ENCODE data around the gene GAGE13. TPM values are rescaled to one million over a fixed set of nuclear protein-coding genes. Genes with fewer than 3 reads are reported as not detected.
"Not testable (repeated sequence)": the region's sequence is repeated elsewhere in the genome, so short reads cannot be mapped to it uniquely, and the experiment has no call there.

Gene GAGE13, protein sequence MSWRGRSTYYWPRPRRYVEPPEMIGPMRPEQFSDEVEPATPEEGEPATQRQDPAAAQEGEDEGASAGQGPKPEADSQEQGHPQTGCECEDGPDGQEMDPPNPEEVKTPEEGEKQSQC
- polyA plus RNA-seq = not detected

DNA sequence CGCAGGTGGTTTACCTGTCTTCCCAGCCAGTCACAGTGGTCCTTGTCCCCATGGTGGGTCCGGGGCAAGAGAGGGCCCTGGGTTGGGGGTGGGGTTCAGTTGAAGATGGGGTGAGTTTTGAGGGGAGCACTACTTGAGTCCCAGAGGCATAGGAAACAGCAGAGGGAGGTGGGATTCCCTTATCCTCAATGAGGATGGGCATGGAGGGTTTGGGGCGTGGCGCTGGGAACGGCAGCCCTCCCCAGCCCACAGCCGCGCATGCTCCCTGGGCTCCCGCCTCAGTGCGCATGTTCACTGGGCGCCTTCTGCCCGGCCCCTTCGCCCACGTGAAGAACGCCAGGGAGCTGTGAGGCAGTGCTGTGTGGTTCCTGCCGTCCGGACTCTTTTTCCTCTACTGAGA is at the start of gene GAGE13:
Gene GAGE13, plus strand, starts transcription at position 301 of the 400 bp plus-strand sequence. CDS start 1,156 bp downstream, outside the sequence.
- H3K27ac ChIP-seq (ENCODE audit: low read depth, low read length) = not testable (repeated sequence)

DNA sequence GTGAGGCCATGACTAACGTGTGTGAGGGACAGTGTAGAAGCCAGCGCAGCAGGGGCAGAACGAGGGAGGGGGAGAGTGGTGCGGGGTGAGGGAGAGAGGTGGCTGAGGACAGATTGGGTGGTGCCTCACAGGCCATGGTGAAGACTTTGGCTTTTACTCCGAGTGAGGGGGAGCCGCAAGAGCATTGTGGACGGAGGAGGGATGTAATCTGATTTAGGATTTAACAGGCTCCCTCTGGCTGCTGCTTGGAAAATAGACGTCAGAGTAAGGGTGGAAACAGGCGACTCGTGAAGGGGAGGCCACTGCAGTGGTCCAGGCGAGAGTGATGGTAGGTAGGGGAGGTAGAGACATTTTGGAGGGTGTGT is 48.8 kb upstream of the GAGE13 start:
- 33 to 49% (median 47%) methylated on average over 7 to 11 of the region's 11 CpGs for WGBS, 3 donors

More for the DNA sequence above, at the start of gene GAGE13:
- no CpG with 5 or more reads among the region's 16 CpGs for WGBS, 3 donors

DNA sequence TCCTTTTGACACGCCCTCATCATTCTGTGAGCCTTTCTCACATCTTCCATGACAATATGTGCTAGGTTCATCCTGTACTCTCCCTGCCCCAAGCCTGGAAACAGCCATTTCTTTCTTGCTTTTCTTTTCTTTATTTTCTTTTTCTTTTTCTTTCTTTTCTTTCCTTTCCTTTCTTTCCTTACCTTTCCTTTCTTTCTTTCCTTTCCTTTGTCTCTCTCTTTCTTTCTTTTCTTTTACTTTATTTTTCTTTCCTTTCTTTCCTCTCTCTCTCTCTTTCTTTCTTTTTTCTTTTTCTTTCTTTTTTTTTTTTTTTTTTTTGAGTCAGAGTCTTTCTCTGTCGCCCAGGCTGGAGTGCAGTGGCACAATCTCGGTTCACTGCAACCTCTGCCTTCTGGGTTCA is 47.2 kb upstream of the GAGE13 start:
- no peak overlapping the region for H3K27ac ChIP-seq (ENCODE audit: low read depth, low read length)
- WGBS, 3 donors = 84 to 98% (median 97%) methylated on average over 3 of the region's 3 CpGs

More for the DNA sequence above, 48.8 kb upstream of the GAGE13 start:
- H3K27ac ChIP-seq (ENCODE audit: low read depth, low read length) = no peak overlapping the region

DNA sequence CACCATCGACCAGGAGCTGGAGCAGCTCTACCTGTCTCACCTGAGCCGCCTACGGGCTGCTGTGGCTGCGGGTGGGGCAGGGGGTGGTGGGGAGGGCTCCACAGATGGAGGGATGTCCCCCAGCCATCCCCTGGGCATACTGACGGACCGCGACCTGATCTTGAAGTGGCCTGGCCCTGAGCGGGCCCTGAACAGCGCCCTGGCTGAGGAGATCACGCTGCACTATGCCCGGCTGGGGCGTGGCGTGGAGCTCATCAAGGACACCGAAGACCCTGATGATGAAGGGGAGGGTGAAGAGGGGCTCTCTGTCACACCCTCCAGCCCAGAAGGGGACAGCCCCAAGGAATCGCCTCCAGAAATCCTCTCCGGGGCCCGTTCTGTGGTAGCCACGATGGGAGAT is 45.2 kb upstream of the GAGE13 start:
- H3K27ac ChIP-seq (ENCODE audit: low read depth, low read length) = no peak overlapping the region
- 89 to 98% (median 97%) methylated on average over 12 to 18 of the region's 18 CpGs for WGBS, 3 donors

DNA sequence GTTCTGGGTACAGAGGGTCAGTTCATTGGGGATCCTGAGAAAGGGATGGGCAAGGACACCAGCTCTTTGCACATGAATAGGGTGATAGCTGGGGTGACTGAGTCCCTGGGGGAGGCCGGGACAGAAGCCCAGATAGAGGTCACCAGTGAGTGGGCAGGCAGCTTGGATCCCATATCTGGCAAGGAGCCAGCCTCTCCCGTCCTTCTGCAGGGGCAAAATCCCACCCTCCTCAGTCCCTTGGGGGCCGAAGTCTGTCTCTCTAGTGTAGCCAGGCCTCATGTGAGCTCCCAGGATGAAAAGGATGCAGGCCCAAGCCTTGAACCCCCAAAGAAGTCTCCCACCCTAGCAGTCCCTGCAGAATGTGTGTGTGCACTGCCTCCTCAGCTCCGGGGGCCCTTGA is 44.8 kb upstream of the GAGE13 start:
- 64 to 79% (median 74%) methylated on average over 4 of the region's 4 CpGs for WGBS, 3 donors
- H3K27ac ChIP-seq (ENCODE audit: low read depth, low read length) = no peak overlapping the region

DNA sequence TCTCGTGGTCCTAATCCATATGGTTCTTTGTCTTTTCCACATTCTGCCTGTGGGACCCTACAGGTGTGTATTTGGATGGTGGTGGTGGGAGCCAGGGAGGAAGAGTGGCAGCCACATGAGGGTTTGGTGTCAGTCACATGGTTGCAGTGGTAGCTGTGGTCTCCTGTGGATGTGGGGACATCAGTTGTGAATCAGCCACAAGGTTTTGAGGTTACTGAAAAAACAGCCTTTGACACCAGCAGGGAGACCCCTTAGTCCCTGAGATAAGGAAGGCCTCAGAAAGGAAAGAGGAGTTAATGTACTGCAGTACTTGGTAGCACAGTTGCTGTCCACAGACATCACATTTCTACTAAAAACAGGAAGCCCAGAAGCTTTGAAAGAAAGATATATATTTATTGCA is 43.7 kb upstream of the GAGE13 start:
- no peak overlapping the region for H3K27ac ChIP-seq (ENCODE audit: low read depth, low read length)
- WGBS, 3 donors = 64 to 83% (median 78%) methylated on average over 1 of the region's 1 CpG

DNA sequence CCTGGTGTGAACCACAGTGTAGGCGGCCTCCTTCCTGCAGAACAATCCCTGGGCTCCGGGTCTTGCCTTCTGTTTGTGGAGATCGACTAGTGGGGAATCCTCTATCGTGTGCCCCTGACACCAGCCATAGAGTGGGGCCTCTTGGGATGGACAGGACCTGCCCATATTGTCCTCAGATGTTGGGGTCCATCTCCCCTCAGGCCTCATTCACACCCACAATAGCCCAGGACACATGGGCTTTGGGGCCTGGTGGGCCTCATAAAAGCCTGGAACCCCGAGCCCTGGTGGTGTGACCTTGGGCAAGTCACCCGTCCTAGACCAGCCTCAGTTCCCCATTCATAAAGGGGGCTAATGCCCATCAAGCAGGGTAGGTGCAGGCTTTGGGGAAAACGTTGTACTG is 41.2 kb upstream of the GAGE13 start:
- no peak overlapping the region for H3K27ac ChIP-seq (ENCODE audit: low read depth, low read length)
- WGBS, 3 donors = 59 to 72% (median 60%) methylated on average over 4 to 7 of the region's 7 CpGs

DNA sequence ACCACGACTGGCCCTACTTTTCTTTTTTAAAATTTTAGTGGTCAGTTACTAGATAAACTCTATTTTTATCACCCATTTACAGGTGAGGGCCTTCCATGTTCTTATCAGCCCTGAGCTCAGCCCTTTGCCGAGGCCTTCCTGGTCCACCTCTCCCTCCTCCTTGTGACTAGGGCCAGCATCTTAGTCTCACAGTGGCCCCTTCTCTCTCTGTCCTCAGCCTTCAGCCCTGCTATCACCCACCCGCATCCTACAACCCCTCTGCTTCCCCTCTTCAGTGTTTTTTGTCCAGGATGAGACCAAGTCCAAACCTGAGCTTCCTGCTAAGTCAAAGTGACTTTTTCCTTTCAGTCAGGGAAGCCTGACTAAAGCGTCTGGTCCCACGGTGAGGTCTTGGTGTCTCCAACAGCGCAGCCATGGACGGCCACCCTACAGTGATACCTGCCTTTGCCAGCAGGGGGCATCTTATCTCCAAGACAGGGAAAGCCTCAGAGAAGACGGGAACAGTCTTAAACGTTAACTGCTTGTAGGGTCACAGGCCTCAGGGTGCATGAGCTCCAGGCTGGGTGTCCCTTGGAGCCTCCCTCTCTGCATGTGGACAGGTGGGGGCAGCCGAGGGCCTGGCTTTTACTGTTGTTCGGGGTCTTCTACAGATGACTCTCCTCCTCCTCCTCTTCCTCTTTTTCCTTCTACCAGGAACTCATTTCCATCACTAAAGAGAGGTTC is 39.6 kb upstream of the GAGE13 start:
- WGBS, 3 donors = 18 to 31% (median 20%) methylated on average over 10 to 11 of the region's 11 CpGs
- H3K27ac ChIP-seq (ENCODE audit: low read depth, low read length) = no peak overlapping the region

DNA sequence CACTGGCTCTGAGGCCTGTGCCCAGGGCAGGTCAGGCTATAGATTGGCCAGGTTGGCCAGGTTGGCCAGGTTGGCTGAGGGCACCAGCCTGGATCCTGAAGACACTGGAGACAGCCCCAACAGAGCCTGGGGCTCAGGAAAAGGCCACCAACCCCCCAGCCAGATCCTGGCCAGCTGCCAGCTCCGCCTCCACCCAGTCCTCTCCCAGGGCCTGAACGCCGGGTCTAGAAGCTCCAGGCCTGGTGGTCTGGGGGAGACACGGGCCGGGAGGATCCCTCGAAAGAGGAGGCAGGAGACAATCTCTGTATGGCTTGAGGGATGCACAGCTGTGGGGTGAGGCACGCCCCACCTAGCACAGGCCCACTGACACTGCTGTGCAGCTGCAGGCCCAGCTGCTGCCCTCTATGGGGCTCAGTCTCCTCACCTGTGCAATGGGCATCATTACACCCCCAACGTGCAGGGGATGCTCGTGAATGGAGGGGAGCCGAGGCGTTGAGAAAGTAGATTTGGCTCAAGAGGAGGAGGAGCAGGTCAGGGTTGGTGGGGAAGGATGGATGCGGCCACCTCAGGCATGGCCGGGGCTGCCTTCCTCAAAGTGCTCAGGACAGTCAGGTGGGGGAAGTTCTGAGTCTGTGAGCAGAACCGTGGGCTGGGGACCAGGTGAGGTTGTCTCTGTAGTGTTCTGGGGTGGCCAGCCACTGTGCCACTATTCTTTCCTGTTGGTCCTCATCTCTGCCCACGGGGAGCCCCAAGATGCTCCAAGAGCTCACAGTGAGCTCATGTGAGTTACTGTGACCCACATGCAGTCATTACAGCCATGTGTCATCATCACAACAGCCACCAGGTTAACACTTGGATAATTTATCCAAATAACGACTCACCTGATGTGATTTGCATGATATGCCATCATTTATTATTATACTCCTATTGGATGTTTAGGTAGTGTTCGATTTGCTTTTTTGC is 38.7 kb upstream of the GAGE13 start:
- WGBS, 3 donors = 72 to 81% (median 81%) methylated on average over 13 to 17 of the region's 17 CpGs
- H3K27ac ChIP-seq (ENCODE audit: low read depth, low read length) = no peak overlapping the region

DNA sequence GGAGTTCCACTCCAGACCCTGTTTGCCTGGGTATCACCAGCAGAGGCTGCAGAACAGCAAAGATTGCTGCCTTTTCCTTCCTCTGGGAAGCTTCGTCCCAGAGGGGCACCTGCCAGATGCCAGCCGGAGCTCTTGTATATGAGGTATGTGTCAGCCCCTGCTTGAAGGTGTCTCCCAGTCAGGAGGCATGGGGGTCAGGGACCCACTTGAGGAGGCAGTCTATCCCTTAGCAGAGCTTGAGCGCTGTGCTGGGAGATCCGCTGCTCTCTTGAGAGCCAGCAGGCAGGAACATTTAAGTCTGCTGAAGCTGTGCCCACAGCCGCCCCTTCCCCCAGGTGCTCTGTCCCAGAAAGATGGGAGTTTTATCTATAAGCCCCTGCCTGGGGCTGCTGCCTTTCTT is 32.1 kb upstream of the GAGE13 start:
- WGBS, 3 donors = 88 to 96% (median 91%) methylated on average over 4 to 5 of the region's 5 CpGs
- not testable (repeated sequence) for H3K27ac ChIP-seq (ENCODE audit: low read depth, low read length)

DNA sequence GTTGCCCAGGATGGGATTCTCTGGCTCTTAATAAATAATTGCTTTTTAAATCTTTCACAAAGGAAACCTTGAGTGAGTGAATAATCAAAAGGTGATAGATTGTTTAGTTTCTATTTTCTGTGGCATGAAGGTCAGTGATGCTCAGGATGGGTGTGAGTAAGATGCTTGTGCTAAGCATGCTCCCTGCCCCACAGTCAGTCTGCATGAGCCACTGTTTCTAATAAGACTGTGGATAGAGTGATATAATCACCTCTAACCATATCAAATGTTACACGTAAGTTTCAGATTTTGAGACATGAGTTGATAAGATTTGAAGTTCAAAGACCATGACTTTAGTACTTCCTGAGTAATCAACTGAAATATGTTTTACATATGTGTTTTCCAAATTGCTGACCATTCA is 30.7 kb upstream of the GAGE13 start:
- WGBS, 3 donors = 47 to 88% (median 78%) methylated on average over 1 of the region's 1 CpG

DNA sequence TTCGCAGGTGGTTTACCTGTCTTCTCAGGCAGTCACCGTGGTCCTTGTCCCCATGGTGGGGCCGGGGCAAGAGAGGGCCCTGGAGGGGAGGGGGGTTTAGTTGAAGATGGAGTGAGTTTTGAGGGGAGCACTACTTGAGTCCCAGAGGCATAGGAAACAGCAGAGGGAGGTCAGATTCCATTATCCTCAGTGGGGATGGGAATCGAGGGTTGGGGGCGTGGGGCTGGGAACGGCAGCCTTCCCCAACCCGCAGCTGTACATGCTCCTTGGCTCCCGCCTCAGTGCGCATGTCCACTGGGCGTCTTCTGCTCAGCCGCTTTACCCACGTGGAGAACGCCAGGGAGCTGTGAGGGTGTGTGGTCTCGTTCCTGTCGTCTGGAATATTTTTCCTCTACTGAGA is 28.0 kb upstream of the GAGE13 start, which contains the start of gene GAGE10:
Gene GAGE10, plus strand, starts transcription at position 301 of the 400 bp plus-strand sequence. CDS start 1,214 bp downstream, outside the sequence.
- 71 to 93% (median 81%) methylated on average over 7 to 15 of the region's 15 CpGs for WGBS, 3 donors

More for the DNA sequence above, 30.7 kb upstream of the GAGE13 start:
- no peak overlapping the region for H3K27ac ChIP-seq (ENCODE audit: low read depth, low read length)

DNA sequence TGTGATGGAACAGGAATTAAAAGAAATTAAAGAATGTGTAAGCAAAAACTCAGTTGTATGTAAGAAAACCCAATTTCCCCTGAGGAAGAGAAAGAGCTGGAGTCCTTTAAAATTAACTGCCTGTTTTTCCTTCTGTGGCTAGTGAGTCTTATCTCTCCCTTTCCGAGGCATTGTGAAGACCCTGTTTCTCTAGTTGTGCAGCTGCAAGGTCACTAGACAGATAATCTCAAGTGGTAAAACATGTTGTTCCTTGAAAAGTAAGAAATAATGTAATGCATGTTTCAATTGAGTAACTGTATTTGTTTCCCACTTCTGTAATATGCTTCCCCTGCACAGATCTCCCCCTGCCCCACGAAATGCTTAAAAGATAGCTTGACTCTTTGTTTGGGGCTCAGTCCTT is 23.6 kb upstream of the GAGE13 start:
- H3K27ac ChIP-seq (ENCODE audit: low read depth, low read length) = not testable (repeated sequence)
- WGBS, 3 donors = 39 to 59% (median 46%) methylated on average over 2 of the region's 2 CpGs

More for the DNA sequence above, 28.0 kb upstream of the GAGE13 start, which contains the start of gene GAGE10:
- no peak within 1 kb of the TSS for H3K27ac ChIP-seq (ENCODE audit: low read depth, low read length)

DNA sequence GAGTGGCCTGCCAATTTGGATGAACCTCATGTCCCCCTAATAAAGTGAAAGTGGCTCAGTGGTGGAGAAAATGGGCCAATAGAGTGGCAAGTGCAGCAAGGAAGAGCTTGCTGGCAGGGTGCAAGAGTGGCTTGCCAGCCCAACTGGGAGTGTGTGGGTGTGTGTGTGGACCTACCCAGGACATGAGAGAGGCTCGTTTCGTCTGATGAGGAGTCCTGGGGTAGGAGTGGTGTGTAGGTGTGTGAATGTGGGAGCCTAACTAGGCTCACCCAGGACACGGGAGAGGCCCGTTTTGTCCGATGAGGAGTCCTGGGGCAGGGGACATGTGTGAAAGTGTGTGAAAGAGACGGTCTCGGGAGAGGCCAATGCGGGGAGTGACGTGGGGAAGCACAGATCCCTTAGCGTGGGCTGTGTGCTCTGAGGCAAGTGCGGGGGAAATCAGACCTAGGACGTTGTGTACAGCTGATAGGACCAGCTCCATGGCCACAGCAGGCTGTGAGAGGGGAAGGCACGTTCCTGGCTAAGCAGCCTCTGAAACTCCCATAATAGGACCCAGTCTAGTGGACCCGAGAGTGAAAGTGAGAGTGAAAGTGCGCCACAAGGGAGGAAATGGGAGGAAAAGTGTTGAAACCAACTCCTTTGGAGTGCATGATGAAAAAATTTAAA is 22.6 kb upstream of the GAGE13 start:
- H3K27ac ChIP-seq (ENCODE audit: low read depth, low read length) = no peak overlapping the region
- 40 to 70% (median 57%) methylated on average over 14 to 15 of the region's 15 CpGs for WGBS, 3 donors

DNA sequence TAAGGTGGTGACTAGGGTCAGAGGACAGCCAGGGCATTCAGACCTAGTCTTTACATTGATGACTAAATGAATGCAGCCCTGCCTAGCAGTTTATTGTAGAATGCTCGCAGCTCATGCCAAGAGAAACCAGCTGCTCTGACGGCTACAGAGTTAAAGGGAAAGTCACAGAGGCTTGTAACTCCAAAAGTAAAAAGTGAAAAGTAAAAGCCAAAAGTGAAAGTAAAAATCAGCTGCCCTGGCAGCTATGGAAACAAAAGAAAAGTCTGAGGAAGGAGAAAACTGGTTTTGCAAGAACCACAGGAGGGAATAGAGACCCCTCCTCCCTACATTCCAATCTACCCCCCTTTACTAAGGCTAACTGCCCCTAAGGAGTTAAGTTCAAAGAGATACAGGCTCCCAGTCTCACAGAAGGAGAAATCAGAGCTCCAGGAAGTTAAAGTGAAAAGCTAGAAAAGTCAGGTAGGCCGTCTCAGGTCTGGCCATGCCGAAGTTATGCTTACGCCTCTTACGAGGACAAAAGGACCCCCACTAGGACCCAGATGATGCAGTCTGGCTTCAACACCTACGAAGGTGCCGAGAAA is 21.9 kb upstream of the GAGE13 start:
- 3 to 20% (median 8%) methylated on average over 8 of the region's 8 CpGs for WGBS, 3 donors
- H3K27ac ChIP-seq (ENCODE audit: low read depth, low read length) = no peak overlapping the region

DNA sequence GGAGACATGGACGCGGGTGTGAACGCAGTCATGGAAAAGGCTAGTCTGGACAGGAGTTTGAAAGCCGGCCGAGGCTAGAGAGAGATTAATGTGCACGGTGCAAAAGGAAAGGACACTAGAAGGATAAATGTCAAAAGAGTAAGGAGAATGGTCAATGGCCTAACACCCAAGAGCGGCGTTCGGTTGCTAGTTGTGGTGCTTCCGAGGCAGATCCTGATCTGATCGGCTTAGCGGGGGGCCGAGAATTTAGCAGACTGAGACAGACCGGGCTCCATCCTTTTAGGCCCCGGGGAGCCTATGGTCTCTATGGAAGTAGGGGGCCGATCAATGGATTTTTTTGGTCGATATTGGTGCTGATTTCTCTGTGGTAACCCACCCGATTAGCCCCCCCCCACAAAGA is 21.0 kb upstream of the GAGE13 start:
- H3K27ac ChIP-seq (ENCODE audit: low read depth, low read length) = no peak overlapping the region
- 80 to 84% (median 83%) methylated on average over 17 to 18 of the region's 18 CpGs for WGBS, 3 donors

DNA sequence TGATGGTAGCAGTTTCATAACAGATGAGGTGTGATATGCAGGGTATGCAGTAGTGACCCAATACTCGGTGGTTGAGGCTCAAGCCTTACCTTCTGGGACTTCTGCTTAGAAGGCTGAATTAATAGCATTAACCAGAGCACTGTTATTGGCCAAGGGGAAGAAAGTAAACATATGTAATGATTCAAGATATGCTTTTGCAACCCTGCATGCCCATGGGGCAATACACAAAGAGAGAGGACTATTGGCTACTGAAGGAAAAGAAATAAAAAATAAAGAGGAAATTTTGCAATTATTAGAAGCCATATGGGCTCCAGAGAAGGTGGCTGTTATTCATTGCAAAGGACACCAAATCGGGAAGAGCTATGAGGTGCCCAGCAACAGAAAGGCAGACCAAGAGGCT is 19.2 kb upstream of the GAGE13 start:
- WGBS, 3 donors = 57 to 89% (median 65%) methylated on average over 2 of the region's 2 CpGs
- no peak overlapping the region for H3K27ac ChIP-seq (ENCODE audit: low read depth, low read length)

DNA sequence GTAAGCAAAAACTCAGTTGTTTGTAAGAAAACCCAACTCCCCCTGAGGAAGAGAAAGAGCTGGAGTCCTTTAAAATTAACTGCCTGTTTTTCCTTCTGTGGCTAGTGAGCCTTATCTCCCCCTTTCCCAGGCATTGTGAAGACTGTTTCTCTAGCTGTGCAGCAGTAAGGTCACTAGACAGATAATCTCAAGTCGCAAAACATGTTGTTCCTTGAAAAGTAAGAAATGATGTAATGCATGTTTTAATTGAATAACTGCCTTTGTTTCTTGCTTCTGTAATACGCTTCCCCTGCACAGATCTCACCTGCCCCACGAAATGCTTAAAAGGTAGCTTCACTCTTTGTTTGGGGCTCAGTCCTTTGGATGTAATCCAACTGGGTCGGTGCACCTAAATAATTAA is 15.3 kb upstream of the GAGE13 start:
- H3K27ac ChIP-seq (ENCODE audit: low read depth, low read length) = no peak overlapping the region
- WGBS, 3 donors = 53 to 76% (median 64%) methylated on average over 4 of the region's 4 CpGs

Data from adipose tissue (tissue), 3 donors.